Fibroblast of lung (primary cell): Measurements from ENCODE around the gene BANF1. TPM values are rescaled to one million over a fixed set of nuclear protein-coding genes. Genes with fewer than 3 reads are reported as not detected.
"Not testable (repeated sequence)": the region's sequence is repeated elsewhere in the genome, so short reads cannot be mapped to it uniquely, and the experiment has no call there.

Experiments
- DNase-seq, 2 donors: peaks; one replicate each; pipeline versions ENCODE4 v3.0.0 to v3.0.0-alpha.2; 2010; ENCODE audit warnings: low read depth in 2 of 2
- H2AFZ ChIP-seq: 2 replicates; pipeline ENCODE4 v1.5.1; 2012; ENCODE audit warnings: low read length, control low read depth, inconsistent platforms
- H3K27ac ChIP-seq: 2 replicates; pipeline ENCODE4 v1.5.1; 2011; ENCODE audit warnings: low read length, control low read depth; ENCODE audit not compliant: insufficient read depth
- H3K27me3 ChIP-seq: 2 replicates; pipeline ENCODE4 v1.5.1; 2011; ENCODE audit warnings: mild to moderate bottlenecking, low read length; ENCODE audit not compliant: control insufficient read depth, insufficient read depth
- H3K36me3 ChIP-seq: 2 replicates; pipeline ENCODE4 v1.5.1; 2011; ENCODE audit warnings: low read length; ENCODE audit not compliant: control insufficient read depth, insufficient read depth
- H3K4me1 ChIP-seq: 2 replicates; pipeline ENCODE4 v1.5.1; 2011; ENCODE audit warnings: low read length; ENCODE audit not compliant: control insufficient read depth, insufficient read depth; ENCODE audit errors: extremely low read depth
- H3K4me2 ChIP-seq: 2 replicates; pipeline ENCODE4 v1.5.1; 2011; ENCODE audit warnings: low read length, control low read depth; ENCODE audit not compliant: insufficient read depth; ENCODE audit errors: extremely low read depth
- H3K4me3 ChIP-seq, 4 experiments: fragments of 200-600 bp in 1 of 4; sonication (generic) in 1 of 4; replicated peaks in 1 of 4; 2 replicates each; pipeline ENCODE4 v1.5.1; 2011 to 2016; ENCODE audit warnings: low read length in 4 of 4, low read depth in 3 of 4, mild to moderate bottlenecking in 3 of 4, control low read depth in 2 of 4, inconsistent platforms in 1 of 4, mixed read lengths in 1 of 4; ENCODE audit not compliant: insufficient read depth in 1 of 4; ENCODE audit errors: control extremely low read depth in 1 of 4
- H3K79me2 ChIP-seq: 2 replicates; pipeline ENCODE4 v1.5.1; 2012; ENCODE audit warnings: mild to moderate bottlenecking, low read length, inconsistent platforms; ENCODE audit not compliant: control insufficient read depth, insufficient read depth
- H3K9ac ChIP-seq: 2 replicates; pipeline ENCODE4 v1.5.1; 2011; ENCODE audit warnings: mild to moderate bottlenecking, low read length, control low read depth; ENCODE audit not compliant: insufficient read depth
- H3K9me3 ChIP-seq: 2 replicates; pipeline ENCODE4 v1.5.1; 2012; ENCODE audit warnings: low read depth, low read length; ENCODE audit not compliant: control insufficient read depth, insufficient read depth
- H4K20me1 ChIP-seq: 2 replicates; pipeline ENCODE4 v1.5.1; 2011; ENCODE audit warnings: low read length; ENCODE audit not compliant: control insufficient read depth, insufficient read depth; ENCODE audit errors: extremely low read depth
- EZH2 ChIP-seq: IDR thresholded peaks from 2 replicates; pipeline ENCODE4 v1.5.1; 2012; ENCODE audit warnings: low read length, control low read depth, mild to moderate bottlenecking; ENCODE audit errors: missing control alignments
- polyA plus RNA-seq, 2 donors: library from polyadenylated mRNA; depleted of rRNA in 1 of 2; stranded (reverse) in 1 of 2; unstranded in 1 of 2; fragments of >200 nt; gene quantifications; 2 replicates each; pipeline ENCODE4 v1.2.1, GENCODE V29; 2011 to 2012; ENCODE audit warnings: missing spikeins in 1 of 2
- total RNA-seq: library from RNA; depleted of rRNA; stranded (reverse); fragments of >200 nt; gene quantifications from 2 replicates; pipeline ENCODE4 v1.2.1, GENCODE V29; 2014
- TF ChIP-seq, protein P1 (sequence below), 2 donors: IDR thresholded peaks in 1 of 2; conservative IDR thresholded peaks in 1 of 2; 1 replicate in 1 of 2; 2 replicates in 1 of 2; pipeline ENCODE4 v1.5.1; 2011 to 2012; ENCODE audit warnings: low read length in 2 of 2, control low read depth in 1 of 2, inconsistent platforms in 1 of 2, low read depth in 1 of 2, mild to moderate bottlenecking in 1 of 2

Gene BANF1
- total and polyA plus RNA-seq, 2 donors (not counting 1 experiment from before 2014, with no cell fraction given), result 19.0 to 156 TPM

- H3K4me3 ChIP-seq, result no peak overlapping the region
- no peaks in the 10 kb centered on the region for H3K9me3 ChIP-seq
- TF ChIP-seq, protein P1, sequence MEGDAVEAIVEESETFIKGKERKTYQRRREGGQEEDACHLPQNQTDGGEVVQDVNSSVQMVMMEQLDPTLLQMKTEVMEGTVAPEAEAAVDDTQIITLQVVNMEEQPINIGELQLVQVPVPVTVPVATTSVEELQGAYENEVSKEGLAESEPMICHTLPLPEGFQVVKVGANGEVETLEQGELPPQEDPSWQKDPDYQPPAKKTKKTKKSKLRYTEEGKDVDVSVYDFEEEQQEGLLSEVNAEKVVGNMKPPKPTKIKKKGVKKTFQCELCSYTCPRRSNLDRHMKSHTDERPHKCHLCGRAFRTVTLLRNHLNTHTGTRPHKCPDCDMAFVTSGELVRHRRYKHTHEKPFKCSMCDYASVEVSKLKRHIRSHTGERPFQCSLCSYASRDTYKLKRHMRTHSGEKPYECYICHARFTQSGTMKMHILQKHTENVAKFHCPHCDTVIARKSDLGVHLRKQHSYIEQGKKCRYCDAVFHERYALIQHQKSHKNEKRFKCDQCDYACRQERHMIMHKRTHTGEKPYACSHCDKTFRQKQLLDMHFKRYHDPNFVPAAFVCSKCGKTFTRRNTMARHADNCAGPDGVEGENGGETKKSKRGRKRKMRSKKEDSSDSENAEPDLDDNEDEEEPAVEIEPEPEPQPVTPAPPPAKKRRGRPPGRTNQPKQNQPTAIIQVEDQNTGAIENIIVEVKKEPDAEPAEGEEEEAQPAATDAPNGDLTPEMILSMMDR (conservative IDR thresholded peaks at IDR 0.05 in 1 of 2, IDR thresholded peaks at IDR 0.05 in 1 of 2; ENCODE audit: low read depth in 1 of 2, low read length in 2 of 2), result no peak
- no peak for TF ChIP-seq EZH2
- H3K36me3 ChIP-seq, result peaks cover 8% of the 10 kb centered on the region
- no peak overlapping the region for H3K4me2 ChIP-seq
- H3K27me3 ChIP-seq, result peaks cover 5% of the 10 kb centered on the region
- DNase-seq, result no peak
- H3K27ac ChIP-seq, result no peak overlapping the region
- H3K4me1 ChIP-seq, result peaks cover 2% of the 10 kb centered on the region
- no peak overlapping the region for H2AFZ ChIP-seq
- peaks cover 15% of the 10 kb centered on the region for H3K79me2 ChIP-seq
- H4K20me1 ChIP-seq, result no peaks in the 10 kb centered on the region
- no peak overlapping the region for H3K9ac ChIP-seq
These were observed 4.9 kb downstream of the BANF1 start for GRCh38 chr11:66007201-66007634.

- H3K27ac ChIP-seq, result no peak overlapping the region
- H3K27me3 ChIP-seq, result peaks cover 7% of the 10 kb centered on the region
- no peak overlapping the region for H2AFZ ChIP-seq
- no peak for TF ChIP-seq EZH2
- TF ChIP-seq, protein P1 (conservative IDR thresholded peaks at IDR 0.05 in 1 of 2, IDR thresholded peaks at IDR 0.05 in 1 of 2; ENCODE audit: low read depth in 1 of 2, low read length in 2 of 2), result no peak
- peaks cover 1% of the 10 kb centered on the region for H3K4me1 ChIP-seq
- no peak overlapping the region for H3K4me3 ChIP-seq
- DNase-seq, result no peak
- H3K79me2 ChIP-seq, result peaks cover 10% of the 10 kb centered on the region
- peaks cover 8% of the 10 kb centered on the region for H3K36me3 ChIP-seq
- no peak overlapping the region for H3K9ac ChIP-seq
- no peaks in the 10 kb centered on the region for H4K20me1 ChIP-seq
- no peaks in the 10 kb centered on the region for H3K9me3 ChIP-seq
- no peak overlapping the region for H3K4me2 ChIP-seq
These were observed 5.8 kb downstream of the BANF1 start for GRCh38 chr11:66008095-66008467.

- peaks cover 7% of the 10 kb centered on the region for H3K27me3 ChIP-seq
- TF ChIP-seq, protein P1 (conservative IDR thresholded peaks at IDR 0.05 in 1 of 2, IDR thresholded peaks at IDR 0.05 in 1 of 2; ENCODE audit: low read depth in 1 of 2, low read length in 2 of 2), result no peak
- TF ChIP-seq EZH2, result no peak
- H3K4me3 ChIP-seq, result no peak overlapping the region
- no peak overlapping the region for H3K9ac ChIP-seq
- no peaks in the 10 kb centered on the region for H4K20me1 ChIP-seq
- no peak overlapping the region for H2AFZ ChIP-seq
- no peak overlapping the region for H3K4me2 ChIP-seq
- peaks cover 5% of the 10 kb centered on the region for H3K79me2 ChIP-seq
- H3K4me1 ChIP-seq, result no peaks in the 10 kb centered on the region
- H3K9me3 ChIP-seq, result no peaks in the 10 kb centered on the region
- peaks cover 8% of the 10 kb centered on the region for H3K36me3 ChIP-seq
- H3K27ac ChIP-seq, result no peak overlapping the region
- DNase-seq, result no peak
These were observed 6.3 kb downstream of the BANF1 start for GRCh38 chr11:66008468-66009101.

DNA sequence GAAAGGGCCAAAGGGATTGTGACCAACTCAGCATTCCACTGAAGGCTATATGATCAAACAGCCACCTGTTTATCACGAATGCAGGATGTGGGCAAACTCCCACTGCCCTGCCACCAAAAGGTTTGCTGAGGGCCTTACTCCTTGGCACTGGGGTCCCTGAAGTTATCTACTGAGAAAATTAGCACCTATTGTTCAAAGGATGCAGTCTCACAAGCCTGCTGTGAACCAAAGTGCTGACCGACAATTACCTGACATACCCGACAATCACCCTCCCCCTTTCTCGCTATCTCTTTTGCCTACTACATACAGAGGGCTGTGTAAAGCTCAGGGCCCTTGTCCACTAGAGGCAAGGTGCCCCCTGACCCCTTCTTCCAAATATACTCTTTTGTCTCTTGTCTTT, 7.7 kb downstream of the BANF1 start:
- H3K4me1 ChIP-seq, H2AFZ ChIP-seq, H3K79me2 ChIP-seq: not testable (repeated sequence)

More for the DNA sequence above, 7.7 kb downstream of the BANF1 start:
- not testable (repeated sequence) for DNase-seq, H3K36me3 ChIP-seq, H3K27me3 ChIP-seq, H3K27ac ChIP-seq, H4K20me1 ChIP-seq, H3K9me3 ChIP-seq, H3K4me2 ChIP-seq, H3K4me3 ChIP-seq, H3K9ac ChIP-seq
